OCI-LY1 (cell line): ENCODE measurements around the gene KCNIP2.

Source experiments
- H2AFZ ChIP-seq: fragments of 200-600 bp; sonication (generic), shearing (Covaris generic); 2 replicates; pipeline ENCODE4 v1.6.0; 2014; ENCODE audit warnings: antibody characterized with exemption, mild to moderate bottlenecking, low read length
- H3F3A ChIP-seq: fragments of 200-600 bp; sonication (generic), shearing (Covaris generic); 2 replicates; pipeline ENCODE4 v1.6.0; 2014; ENCODE audit warnings: mild to moderate bottlenecking, antibody characterized with exemption, low read length, moderate library complexity; ENCODE audit not compliant: insufficient read depth
- H3K27ac ChIP-seq: fragments of 200-600 bp; sonication (generic); 2 replicates; pipeline ENCODE4 v1.5.1; 2014; ENCODE audit warnings: low read length, mixed run types, mild to moderate bottlenecking, low read depth; ENCODE audit not compliant: poor library complexity, severe bottlenecking
- H3K27me3 ChIP-seq: fragments of 200-600 bp; sonication (generic); 2 replicates; pipeline ENCODE4 v1.6.0; 2014; ENCODE audit warnings: antibody characterized with exemption, mild to moderate bottlenecking, low read length, moderate library complexity; ENCODE audit not compliant: insufficient read depth
- H3K36me3 ChIP-seq: fragments of 200-600 bp; sonication (generic); 2 replicates; pipeline ENCODE4 v1.6.1; 2014; ENCODE audit warnings: mild to moderate bottlenecking, antibody characterized with exemption, low read length, moderate library complexity, mixed read lengths; ENCODE audit not compliant: insufficient read depth
- H3K4me1 ChIP-seq: fragments of 200-600 bp; sonication (generic); 2 replicates; pipeline ENCODE4 v1.5.1; 2014; ENCODE audit warnings: mild to moderate bottlenecking, low read length, moderate library complexity; ENCODE audit not compliant: insufficient read depth, severe bottlenecking
- H3K4me2 ChIP-seq: fragments of 200-600 bp; sonication (generic), shearing (Covaris generic); 2 replicates; pipeline ENCODE4 v1.6.1; 2014; ENCODE audit warnings: low read length
- H3K4me3 ChIP-seq: fragments of 200-600 bp; sonication (generic); 2 replicates; pipeline ENCODE4 v1.5.1; 2014; ENCODE audit warnings: low read length, low read depth, mild to moderate bottlenecking, mixed read lengths; ENCODE audit not compliant: poor library complexity, severe bottlenecking
- H3K79me2 ChIP-seq: fragments of 200-600 bp; shearing (Covaris generic); 2 replicates; pipeline ENCODE4 v1.6.1; 2016; ENCODE audit warnings: mixed run types, low read length, mixed read lengths; ENCODE audit not compliant: insufficient read depth
- H3K9ac ChIP-seq: fragments of 200-600 bp; sonication (generic), shearing (Covaris generic); 2 replicates; pipeline ENCODE4 v1.6.1; 2014; ENCODE audit warnings: mild to moderate bottlenecking, low read length, mixed read lengths
- H3K9me2 ChIP-seq: fragments of 200-600 bp; sonication (generic), shearing (Covaris generic); 2 replicates; pipeline ENCODE4 v1.6.1; 2014; ENCODE audit warnings: low read depth, mild to moderate bottlenecking, low read length, mixed read lengths
- H3K9me3 ChIP-seq: fragments of 200-600 bp; shearing (Covaris generic); 2 replicates; pipeline ENCODE4 v1.6.1; 2014; ENCODE audit warnings: low read length, mixed read lengths
- H4K20me1 ChIP-seq: fragments of 200-600 bp; sonication (generic), shearing (Covaris generic); 2 replicates; pipeline ENCODE4 v1.6.0; 2016; ENCODE audit warnings: mild to moderate bottlenecking, low read length; ENCODE audit not compliant: insufficient read depth
- CTCF ChIP-seq: fragments of 200-600 bp; sonication (generic), shearing (Covaris generic); IDR thresholded peaks from 2 replicates; pipeline ENCODE4 v1.5.1; 2017; ENCODE audit warnings: mild to moderate bottlenecking, antibody characterized with exemption, low read length, moderate library complexity, mixed read lengths
- EZH2 ChIP-seq: fragments of 200-600 bp; sonication (generic), shearing (Covaris generic); IDR thresholded peaks from 2 replicates; pipeline ENCODE4 v1.8.0; 2017; ENCODE audit warnings: borderline replicate concordance, mixed run types, mild to moderate bottlenecking, antibody characterized with exemption, low read length, moderate library complexity, mixed read lengths

The KCNIP2 gene

GRCh38 chr10:101816913-101817336, 26.7 kb downstream of the KCNIP2 start:
- H3K4me3 ChIP-seq = peak overlapping the region; percentile 97
- H3K79me2 ChIP-seq = peaks cover 39% of the 10 kb centered on the region
- no peak overlapping the region for H2AFZ ChIP-seq
- H4K20me1 ChIP-seq = no peaks in the 10 kb centered on the region
- H3K36me3 ChIP-seq = peaks cover 5% of the 10 kb centered on the region; the same call in 1 of the 2 replicates
- no peaks in the 10 kb centered on the region for H3F3A ChIP-seq
- TF ChIP-seq CTCF (no peak), EZH2 (no peak)
- no peaks in the 10 kb centered on the region for H3K9me3 ChIP-seq
- peaks cover 30% of the 10 kb centered on the region for H3K4me1 ChIP-seq
- no peaks in the 10 kb centered on the region for H3K27me3 ChIP-seq
- peak overlapping the region; percentile 98 for H3K4me2 ChIP-seq
- peak overlapping the region; percentile 94 for H3K9ac ChIP-seq
- H3K9me2 ChIP-seq = no peaks in the 10 kb centered on the region
- H3K27ac ChIP-seq = peak overlapping the region; percentile 74

- H3K27me3 ChIP-seq = no peaks in the 10 kb centered on the region
- peaks cover 7% of the 10 kb centered on the region; the same call in 1 of the 2 replicates for H3K36me3 ChIP-seq
- no peaks in the 10 kb centered on the region for H4K20me1 ChIP-seq
- H3K9me2 ChIP-seq = no peaks in the 10 kb centered on the region
- peaks cover 30% of the 10 kb centered on the region for H3K4me1 ChIP-seq
- H3K9me3 ChIP-seq = no peaks in the 10 kb centered on the region
- H3K4me2 ChIP-seq = peak overlapping the region; percentile 98
- no peak overlapping the region for H2AFZ ChIP-seq
- peak overlapping the region; percentile 97 for H3K4me3 ChIP-seq
- no peaks in the 10 kb centered on the region for H3F3A ChIP-seq
- peak overlapping the region; percentile 56 for H3K27ac ChIP-seq
- H3K79me2 ChIP-seq = peaks cover 39% of the 10 kb centered on the region
- peak overlapping the region; percentile 94 for H3K9ac ChIP-seq
- TF ChIP-seq CTCF = no peak
- TF ChIP-seq EZH2 = no peak
Observed at GRCh38 chr10:101816376-101816775, 27.2 kb downstream of the KCNIP2 start.

DNA sequence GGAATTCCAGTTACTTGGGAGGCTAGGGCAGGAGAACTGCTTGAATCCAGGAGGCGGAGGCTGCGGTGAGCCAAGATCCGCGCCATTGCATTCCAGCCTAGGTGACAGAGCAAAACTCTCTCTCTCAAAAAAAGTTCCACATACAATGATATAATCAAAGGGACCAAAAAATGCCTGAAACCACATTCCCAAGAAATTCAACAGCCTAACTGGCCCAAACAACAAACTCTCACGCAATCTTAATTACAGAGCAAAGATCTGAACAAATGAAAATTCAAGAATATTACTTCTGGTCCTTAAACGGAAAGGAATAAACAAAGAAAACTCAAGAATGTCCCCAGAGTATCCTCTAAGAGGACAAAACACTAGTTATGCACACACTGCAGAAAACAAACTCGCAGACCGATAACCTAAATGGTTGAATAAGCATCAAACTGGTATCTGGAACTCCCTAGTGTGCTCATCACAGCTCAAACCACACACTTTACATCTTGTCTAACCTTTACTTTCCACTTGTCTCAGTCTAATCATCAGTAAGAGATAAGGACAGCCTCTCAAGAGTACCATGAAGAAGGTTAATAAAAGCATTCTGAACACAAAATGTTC, 29.0 kb downstream of the KCNIP2 start:
- Histone ChIP-seq H4K20me1 (no peaks in the 10 kb centered on the region), H3K27ac (peak overlapping the region; percentile 56), H3K9ac (peak overlapping the region; percentile 30; the same call in 1 of the 2 replicates), H3K79me2 (peaks cover 39% of the 10 kb centered on the region), H3K4me3 (peak overlapping the region; percentile 97), H2AFZ (no peak overlapping the region), H3K4me2 (peak overlapping the region; percentile 98), H3F3A (no peaks in the 10 kb centered on the region), H3K27me3 (no peaks in the 10 kb centered on the region), H3K9me3 (no peaks in the 10 kb centered on the region), H3K9me2 (no peaks in the 10 kb centered on the region), H3K36me3 (peaks cover 19% of the 10 kb centered on the region), H3K4me1 (peaks cover 27% of the 10 kb centered on the region)
- no peak for TF ChIP-seq EZH2
- TF ChIP-seq CTCF = no peak
